GM18861 (cell line): ENCODE measurements around the gene B3GAT1.
"Not testable (repeated sequence)": the region's sequence is repeated elsewhere in the genome, so short reads cannot be mapped to it uniquely, and the experiment has no call there.

ENCODE experiments used
- ATAC-seq: cut with Tn5 transposase; IDR thresholded peaks from one replicate; pipeline ENCODE4 v1.9.1; 2021; ENCODE audit not compliant: unreplicated experiment

The B3GAT1 gene, protein sequence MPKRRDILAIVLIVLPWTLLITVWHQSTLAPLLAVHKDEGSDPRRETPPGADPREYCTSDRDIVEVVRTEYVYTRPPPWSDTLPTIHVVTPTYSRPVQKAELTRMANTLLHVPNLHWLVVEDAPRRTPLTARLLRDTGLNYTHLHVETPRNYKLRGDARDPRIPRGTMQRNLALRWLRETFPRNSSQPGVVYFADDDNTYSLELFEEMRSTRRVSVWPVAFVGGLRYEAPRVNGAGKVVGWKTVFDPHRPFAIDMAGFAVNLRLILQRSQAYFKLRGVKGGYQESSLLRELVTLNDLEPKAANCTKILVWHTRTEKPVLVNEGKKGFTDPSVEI

DNA sequence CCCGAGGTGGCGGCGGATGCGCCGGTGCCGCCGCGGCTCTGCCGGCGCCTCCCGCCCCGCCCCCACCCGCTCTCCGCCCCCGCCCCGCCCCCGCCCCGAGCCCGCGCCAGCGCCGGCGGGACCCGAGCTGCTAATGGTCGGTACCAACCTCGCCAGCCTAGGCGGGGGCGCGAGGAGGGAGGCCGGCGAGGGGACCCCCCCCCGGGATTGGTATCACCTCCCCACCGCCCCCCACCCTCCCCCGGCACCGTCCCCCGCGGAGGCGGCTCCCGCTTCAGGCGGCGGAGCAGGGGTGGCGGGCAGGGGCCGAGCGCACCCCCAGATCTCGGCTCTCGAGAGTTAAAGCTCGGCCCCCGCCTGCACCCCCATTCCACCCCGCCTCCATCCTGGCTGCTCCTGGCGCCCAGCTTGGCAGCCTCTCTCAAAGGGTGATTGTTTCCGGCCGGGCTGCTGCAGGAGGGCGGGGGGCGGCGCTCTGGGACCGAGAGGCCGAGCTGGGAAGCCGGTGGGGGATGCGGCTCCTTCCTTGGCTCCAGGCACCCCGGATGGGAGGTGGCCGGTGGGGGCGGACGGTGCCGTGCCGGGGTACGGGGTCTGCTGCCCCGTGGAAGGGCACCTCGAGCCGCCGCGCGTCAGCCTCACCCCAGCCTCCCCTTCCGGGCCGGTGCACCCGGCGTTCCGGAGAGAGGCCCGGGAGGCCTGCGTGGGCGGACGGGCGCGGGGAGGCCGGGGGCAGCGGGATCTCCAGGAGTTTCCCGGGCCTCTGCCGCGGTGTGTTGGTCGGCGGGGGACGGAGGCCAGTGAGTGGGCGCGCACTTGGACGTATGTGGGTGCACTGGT lies at the start of gene B3GAT1:
Gene B3GAT1 (minus strand): TSS at position 40 of the 840 bp plus-strand sequence. CDS start 24,583 bp downstream, outside the sequence.
- ATAC-seq: no peak

DNA sequence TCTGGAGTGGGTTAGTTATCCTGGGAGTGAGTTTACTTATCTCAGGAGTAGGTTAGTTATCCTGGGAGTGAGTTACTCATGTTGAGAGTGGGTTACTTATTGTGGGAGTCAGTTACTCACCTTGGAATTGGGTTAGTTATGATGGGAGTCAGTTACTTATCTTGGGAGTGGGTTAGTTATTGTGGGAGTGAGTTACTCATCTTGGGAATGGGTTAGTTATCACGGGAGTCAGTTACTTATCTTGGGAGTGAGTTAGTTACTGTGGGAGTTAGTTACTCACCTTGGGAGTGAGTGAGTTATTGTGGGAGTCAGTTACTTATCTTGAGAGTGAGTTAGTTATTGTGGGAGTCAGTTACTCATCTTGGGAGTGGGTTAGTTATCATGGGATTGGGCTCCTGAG lies 49.6 kb upstream of the B3GAT1 start:
- no peak for ATAC-seq

DNA sequence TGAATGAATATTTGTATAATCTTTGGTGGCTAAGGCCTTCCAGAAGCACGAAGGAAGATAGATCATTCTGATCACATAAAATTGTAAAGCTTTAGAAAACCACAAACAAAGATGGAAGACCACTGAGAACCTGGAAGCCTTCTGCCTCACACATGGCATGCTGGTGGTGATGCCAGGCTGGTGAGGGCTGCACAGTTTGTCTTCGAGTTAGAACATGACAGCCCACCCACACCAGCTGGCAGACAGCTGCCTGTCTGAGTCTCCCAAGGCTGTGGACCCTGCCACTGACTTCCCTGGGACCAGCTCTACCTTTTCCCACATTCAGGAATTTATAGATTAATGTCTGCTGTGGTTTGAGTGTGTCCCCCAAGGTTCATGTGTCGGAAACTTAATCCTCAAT lies 48.8 kb upstream of the B3GAT1 start:
- ATAC-seq: no peak

DNA sequence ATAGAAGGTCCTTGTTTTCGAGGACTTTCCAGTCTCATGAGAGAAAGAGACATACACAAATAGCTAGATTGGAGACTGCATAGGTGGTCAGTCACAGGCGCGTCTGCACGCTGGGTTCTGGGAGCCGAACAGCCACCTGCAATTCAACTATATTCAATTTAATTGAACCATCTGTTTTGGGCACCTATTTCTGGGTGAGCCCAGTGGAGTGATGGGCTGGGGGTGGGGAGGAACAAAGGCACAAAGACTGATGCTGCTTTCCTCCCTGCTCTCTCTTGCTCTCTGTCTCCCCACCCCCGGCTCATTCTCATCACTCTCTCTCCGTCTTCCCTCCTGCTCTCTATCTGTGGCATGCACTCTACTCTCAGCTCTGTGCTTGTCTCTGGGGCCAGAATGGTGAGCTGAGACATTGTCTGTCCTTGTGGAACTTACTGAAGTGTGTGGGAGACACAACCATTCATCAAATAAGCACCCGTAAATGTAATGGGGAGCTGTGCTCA lies 48.1 kb upstream of the B3GAT1 start:
- no peak for ATAC-seq

DNA sequence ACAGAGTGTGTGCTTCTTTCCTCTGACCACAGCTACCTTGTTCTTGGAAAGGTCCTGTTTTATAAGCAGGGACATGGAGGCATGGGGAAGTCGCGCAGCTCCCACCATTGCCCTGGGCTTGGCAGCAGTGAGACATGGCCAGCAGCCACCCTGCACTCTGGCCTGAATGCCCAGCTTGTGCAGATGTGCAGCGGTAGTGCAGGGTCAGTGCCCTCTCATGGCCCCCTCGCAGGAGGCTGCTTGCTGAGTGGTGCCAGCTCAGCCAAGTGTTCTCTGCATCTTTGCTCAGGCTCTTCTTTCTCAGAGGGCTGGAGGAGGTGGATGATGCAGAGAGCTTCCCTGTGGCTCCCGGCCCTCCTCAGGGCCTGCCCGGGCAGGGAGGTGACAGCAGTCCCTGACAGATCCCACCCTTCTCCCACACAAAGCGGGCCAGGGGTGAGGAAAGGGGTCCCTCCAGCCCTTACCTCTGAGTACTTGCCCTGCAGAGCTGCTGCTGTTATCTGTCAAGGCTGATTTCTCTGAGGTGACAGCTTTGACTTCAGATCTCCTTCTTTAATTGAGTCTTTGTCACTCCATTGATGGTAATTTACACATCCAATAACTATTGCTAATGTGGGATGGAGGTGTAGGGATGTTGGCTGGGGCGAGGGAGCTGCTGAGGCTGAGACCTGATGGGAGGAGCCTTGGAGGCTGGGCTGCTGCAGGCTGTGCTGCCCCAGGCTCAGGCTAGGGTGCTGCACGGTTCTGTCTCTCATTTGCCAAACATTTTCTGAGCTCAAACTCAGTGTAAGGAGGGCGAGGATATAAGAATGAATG lies 47.4 kb upstream of the B3GAT1 start:
- no peak for ATAC-seq

DNA sequence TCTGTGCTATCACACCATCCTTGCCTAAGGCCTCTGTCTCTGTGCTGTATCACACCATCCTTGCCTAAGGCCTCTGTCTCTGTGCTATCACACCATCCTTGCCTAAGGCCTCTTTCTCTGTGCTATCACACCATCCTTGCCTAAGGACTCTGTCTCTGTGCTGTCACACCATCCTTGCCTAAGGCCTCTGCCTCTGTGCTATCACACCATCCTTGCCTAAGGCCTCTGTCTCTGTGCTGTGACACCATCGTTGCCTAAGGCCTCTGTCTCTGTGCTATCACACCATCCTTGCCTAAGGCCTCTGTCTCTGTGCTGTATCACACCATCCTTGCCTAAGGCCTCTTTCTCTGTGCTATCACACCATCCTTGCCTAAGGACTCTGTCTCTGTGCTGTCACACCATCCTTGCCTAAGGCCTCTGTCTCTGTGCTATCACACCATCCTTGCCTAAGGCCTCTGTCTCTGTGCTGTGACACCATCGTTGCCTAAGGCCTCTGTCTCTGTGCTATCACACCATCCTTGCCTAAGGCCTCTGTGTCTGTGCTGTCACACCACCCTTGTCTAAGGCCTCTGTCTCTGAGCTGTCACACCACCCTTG lies 45.5 kb upstream of the B3GAT1 start:
- ATAC-seq: not testable (repeated sequence)

DNA sequence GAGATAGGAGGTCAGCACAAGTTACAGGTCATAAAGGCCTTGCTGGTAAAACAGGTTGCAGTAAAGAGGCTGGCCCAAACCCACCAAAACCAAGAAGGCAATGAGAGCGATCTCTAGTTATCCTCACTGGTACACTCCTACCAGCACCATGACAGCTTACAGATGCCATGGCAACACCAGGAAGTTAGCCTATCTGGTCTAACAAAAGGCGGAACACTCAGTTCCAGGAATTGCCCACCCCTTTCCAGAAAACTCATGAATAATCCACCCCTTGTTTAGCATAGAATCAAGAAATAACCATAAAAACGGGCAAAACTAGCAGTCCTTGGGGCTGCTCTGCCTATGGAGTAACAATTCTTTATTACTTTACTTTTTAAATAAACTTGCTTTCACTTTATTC lies 43.5 kb upstream of the B3GAT1 start:
- ATAC-seq: no peak

DNA sequence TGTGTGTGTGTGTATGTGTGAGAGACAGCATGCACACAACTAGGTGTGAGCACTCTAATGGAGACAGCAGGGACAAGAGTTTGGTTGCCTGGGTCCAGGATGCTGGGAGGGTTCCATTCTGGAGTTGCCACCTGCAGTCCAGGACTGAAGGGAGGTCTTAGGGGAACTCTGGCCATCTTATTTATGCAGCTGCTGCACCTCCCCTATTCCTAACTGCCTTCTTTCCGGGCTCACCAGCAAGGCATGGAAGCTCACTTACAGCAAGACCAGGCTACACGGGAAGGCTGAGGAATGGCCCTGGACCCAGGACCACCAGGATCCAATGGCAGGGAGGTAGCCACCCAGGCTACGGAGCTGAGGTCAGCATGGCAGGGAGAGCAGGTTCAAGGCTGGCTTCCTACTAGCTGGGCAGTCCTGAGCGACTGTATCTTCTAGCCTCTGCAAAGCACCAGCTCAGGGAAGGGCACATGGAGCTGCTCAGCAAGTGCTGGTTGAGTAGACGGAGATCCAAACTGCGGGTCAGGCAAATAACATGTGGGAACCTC lies 42.2 kb upstream of the B3GAT1 start:
- no peak for ATAC-seq

DNA sequence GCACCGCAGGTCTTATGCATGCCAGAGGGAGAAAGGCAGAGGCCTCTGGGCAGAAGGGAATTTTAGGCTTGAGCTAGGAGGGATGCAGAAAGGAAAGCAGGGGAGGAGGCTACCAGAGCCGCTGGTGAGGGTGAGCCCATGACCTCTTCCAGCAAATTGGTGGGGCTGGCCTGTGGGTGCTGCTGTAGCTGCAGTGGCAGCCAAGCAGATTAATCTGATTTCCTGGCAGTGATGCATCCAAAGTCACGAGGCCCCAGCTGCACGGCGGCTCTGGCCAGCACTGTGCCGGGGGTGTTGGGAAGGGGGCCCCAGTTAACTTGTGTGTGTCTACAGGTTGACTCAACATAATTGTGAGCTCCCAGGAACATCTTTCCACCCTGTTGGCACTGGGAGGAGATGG lies 41.4 kb upstream of the B3GAT1 start:
- ATAC-seq: no peak

DNA sequence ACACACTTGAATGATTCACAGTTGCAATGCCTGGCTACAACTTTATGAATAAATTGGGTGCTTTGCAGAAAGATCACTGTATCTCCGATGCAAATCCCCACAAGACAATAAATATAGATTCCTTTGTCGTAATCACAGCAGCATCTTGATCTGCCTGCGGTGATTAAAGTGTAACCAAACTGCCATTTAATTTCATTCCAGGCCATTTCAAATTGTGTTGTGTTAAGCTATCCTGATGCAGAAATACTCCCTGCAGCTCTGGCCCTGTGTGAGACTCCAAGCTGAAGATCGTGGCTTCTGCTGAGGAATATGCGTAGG lies 40.8 kb upstream of the B3GAT1 start:
- no peak for ATAC-seq

DNA sequence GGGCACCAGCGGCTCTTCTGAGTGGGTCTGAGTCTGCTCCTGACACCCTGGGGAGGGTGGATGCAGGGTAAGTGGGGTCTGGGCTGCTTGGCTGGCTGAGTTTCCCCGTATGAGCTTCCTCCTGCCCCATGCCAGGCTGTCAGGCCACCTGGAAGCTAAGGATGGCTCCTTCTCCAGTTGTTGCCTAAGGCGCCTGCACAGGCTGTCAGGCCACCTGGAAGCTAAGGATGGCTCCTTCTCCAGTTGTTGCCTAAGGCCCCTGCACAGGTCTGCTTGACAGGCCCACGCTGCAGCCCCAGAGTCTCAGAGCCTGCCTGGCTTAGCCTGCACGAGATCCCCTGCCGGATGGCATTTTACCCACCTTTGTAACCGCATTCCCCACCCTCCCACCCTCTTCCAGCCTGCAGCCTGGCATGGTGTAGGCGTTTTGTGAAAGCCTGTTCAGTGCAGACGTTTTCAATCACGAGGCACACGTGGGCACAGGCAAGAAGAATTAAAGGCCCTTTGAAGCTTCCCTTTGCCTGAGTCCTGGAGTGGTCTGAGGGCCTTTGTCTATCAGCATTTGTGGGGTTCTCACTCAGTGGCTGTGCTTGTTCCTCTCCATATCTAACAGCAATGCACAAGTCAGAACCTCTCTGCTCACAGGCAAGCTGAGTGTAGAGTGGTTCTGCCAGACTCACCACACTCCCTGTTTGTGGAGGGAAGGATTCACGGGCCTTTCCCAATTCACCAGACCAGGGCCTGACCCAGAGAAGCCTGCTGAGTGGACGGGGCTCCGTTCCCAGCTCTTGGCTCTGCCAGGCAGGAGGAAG lies 40.2 kb upstream of the B3GAT1 start:
- no peak for ATAC-seq

DNA sequence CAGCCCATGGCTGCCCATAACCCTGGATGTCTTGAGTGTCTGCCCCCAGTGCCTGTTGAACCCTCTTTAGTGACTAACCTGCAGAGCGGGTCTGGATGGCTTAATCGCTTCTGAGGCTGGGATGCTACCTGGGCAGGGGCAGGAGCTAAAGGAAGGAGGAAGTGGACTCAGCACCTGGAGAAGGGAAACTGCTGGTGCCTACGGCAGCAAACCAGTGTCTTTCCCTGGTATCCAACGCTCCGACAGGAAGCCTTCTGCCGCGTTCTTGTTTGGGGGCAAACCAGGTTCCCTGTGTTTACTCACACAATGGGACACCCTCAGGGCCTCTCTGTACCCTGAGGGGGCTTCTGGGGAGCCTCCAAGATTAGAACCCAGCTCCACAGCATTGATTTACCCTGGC lies 38.1 kb upstream of the B3GAT1 start:
- no peak for ATAC-seq

DNA sequence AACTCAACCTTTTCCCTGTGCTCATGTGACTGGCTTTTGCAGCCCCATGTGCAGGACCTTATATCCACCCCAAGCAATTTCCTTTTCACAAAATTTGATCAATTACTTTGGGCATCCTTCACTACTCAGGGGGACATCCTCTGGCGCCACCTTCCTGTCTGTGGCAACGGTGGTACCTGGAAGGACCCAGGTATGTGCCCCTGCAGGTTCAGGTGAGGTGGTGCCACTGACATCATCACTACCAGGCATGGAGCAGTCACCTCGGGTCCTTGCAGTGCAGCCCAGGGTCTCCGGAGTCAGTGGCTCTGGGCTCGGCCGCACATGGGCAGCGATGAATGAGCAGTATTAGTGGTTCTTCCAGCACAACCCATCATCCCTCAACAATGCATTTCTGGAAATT lies 37.7 kb upstream of the B3GAT1 start:
- ATAC-seq: no peak

DNA sequence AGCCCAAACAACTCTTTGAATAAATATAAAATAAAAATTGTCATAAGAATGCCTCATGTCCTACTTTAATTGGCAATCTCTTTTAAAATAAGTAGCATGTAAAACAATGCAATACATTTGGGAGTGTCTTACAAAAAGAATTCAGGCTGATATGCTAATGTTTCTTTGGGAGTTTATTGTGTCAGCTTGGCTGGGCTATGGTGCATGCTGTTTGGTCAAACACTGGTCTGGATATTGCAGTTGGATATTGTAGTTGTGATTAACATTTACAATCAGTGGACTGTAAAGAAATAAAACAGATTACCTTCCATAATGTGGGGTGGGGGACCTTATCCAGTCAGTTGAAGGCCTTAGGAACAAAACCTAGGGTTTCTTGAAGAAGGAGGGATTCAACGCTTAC lies 37.0 kb upstream of the B3GAT1 start:
- no peak for ATAC-seq

DNA sequence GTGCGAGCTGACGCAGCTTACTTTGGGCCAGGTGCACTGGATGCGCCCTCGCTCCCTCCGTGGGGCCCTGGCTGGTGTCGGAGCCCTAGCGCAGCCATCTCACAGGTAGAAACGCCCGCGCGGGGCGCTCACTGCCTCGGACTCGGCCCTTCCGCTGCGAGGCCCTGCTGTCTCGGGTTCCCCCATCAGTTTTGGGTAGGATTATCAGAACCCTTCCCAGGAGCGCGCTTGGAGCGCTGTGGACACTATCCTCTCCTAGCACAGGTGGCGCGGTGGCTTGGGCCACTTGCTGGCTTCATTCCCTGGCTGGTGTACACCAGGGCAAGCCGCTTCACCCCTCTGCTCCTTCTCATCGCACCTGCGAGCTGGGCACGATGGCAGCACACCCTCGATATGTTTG lies 35.7 kb upstream of the B3GAT1 start:
- ATAC-seq: no peak

DNA sequence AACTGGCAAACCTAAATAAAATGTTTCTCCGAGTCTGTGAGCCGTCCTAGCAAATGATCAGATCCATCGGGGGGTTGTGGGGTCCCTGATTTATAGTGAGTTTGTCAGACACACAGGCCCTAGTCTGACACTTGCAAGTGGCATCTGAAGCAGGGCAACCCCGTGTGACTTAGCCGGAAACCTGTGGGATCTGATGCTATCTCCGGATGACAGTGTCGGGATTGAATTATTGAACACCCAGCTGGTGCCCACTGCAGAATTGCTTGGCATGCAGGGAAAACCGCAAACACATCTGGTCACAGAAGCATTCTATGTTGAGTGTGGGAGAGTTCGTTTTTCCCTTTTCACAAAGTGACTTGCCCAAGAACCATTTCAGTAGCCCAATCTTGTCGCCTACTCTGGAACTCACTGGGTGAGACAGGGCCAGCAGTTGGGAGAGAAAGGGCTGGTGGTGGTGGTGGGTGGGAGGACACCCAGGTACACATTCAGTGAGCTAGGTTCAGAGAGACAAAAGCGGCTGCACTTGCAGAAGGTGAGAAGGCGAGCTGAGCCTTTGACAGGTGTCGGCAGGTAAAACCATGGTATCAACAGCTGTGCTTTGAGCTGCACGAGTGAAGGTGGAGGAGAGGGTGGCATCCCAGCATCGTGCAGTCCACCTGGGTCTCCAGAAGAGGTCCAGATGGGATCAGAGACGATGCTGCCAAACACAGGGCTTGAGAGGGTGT lies 33.7 kb upstream of the B3GAT1 start:
- no peak for ATAC-seq

DNA sequence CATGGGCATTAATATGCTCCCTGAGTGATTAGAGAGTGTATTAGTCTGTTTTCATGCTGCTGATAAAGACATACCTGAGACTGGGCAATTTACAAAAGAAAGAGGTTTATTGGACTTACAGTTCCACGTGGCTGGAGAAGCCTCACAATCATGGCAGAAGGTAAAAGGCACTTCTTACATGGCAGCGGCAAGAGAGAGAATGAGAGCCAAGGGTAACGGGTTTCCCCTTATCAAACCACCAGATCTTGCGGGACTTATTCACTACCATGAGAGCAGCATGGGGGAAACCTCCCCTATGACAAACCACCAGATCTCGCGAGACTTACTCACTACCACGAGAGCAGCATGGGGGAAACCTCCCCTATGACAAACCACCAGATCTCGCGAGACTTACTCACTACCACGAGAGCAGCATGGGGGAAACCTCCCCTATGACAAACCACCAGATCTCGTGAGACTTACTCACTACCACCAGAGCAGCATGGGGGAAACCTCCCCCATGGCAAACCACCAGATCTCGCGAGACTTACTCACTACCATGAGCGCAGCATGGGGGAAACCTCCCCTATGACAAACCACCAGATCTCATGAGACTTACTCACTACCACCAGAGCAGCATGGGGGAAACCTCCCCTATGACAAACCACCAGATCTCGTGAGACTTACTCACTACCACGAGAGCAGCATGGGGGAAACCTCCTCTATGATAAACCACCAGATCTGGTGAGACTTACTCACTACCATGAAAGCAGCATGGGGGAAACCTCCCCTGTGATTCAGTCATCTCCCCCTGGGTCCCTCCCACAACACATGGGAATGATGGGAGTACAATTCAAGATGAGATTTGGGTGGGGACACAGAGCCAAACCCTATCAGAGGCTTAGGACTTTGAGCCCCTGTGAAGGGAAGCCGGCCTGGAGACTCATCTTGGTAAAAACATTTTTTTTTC lies 32.4 kb upstream of the B3GAT1 start:
- not testable (repeated sequence) for ATAC-seq

DNA sequence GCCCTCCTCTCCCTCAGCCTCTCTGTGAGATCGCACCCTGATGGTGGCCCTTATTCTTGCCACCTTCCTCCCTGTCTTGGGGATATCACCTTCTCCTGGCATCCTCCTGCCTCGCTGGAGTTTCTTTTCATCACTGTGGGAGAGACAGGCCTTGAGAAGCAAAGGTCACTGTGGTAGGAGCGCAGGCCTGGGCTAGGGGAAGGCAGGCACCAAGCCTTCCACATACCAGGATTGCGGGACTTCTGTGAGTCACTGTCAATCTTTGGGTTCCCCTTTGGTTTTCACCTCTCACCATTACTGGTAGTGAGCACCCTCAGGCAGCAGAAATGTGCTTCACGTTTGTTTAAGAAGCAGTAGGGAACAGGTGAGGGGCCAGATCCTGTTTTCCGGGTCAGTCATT lies 31.2 kb upstream of the B3GAT1 start:
- ATAC-seq: no peak
